OCI-LY1 (cell line): Measurements from ENCODE around the gene FAM161A.

Experiments used
- CTCF ChIP-seq: fragments of 200-600 bp; sonication (generic), shearing (Covaris generic); IDR thresholded peaks from 2 replicates; pipeline ENCODE4 v1.5.1; 2017; ENCODE audit warnings: mild to moderate bottlenecking, antibody characterized with exemption, low read length, moderate library complexity, mixed read lengths
- EZH2 ChIP-seq: fragments of 200-600 bp; sonication (generic), shearing (Covaris generic); IDR thresholded peaks from 2 replicates; pipeline ENCODE4 v1.8.0; 2017; ENCODE audit warnings: borderline replicate concordance, mixed run types, mild to moderate bottlenecking, antibody characterized with exemption, low read length, moderate library complexity, mixed read lengths

GRCh38 chr2:61787941-61788563 lies 65.8 kb downstream of the FAM161A start:
- TF ChIP-seq CTCF (no peak), EZH2 (no peak)
